Immature natural killer cell (primary cell): ENCODE data around the gene KLHDC10. TPM values are rescaled to one million over a fixed set of nuclear protein-coding genes. Genes with fewer than 3 reads are reported as not detected.

ENCODE experiments used
- DNase-seq, 3 donors: peaks; one replicate each; pipeline ENCODE4 v3.0.0; 2022; ENCODE audit warnings: mixed read lengths in 1 of 3
- H3K27ac Mint-ChIP-seq, 6 donors: one replicate each; pipeline ENCODE4 v1.8.0; 2020; ENCODE audit warnings: mixed read lengths in 6 of 6, mild to moderate bottlenecking in 5 of 6, inconsistent platforms in 4 of 6, moderate library complexity in 3 of 6
- H3K27me3 Mint-ChIP-seq, 3 donors: one replicate each; pipeline ENCODE4 v1.8.0; 2020 to 2021; ENCODE audit warnings: low read depth in 3 of 3, mild to moderate bottlenecking in 3 of 3, mixed read lengths in 3 of 3, moderate library complexity in 3 of 3, inconsistent platforms in 1 of 3
- H3K36me3 Mint-ChIP-seq, 3 donors: one replicate each; pipeline ENCODE4 v1.8.0; 2020; ENCODE audit warnings: mixed read lengths in 3 of 3, inconsistent platforms in 2 of 3, mild to moderate bottlenecking in 2 of 3
- H3K4me1 Mint-ChIP-seq, 2 donors: one replicate each; pipeline ENCODE4 v1.8.0; 2020; ENCODE audit warnings: inconsistent platforms in 2 of 2, mild to moderate bottlenecking in 2 of 2, mixed read lengths in 2 of 2, moderate library complexity in 1 of 2
- H3K4me3 Mint-ChIP-seq, 5 donors: one replicate each; pipeline ENCODE4 v1.8.0; 2020; ENCODE audit warnings: mild to moderate bottlenecking in 5 of 5, mixed read lengths in 5 of 5, inconsistent platforms in 3 of 5, moderate library complexity in 3 of 5
- H3K9me3 Mint-ChIP-seq, 6 donors: one replicate each; pipeline ENCODE4 v1.8.0; 2020; ENCODE audit warnings: mild to moderate bottlenecking in 6 of 6, mixed read lengths in 6 of 6, inconsistent platforms in 4 of 6, moderate library complexity in 3 of 6
- polyA plus RNA-seq, 3 donors: library from polyadenylated mRNA; unstranded; fragments of 300-500 nt; fragmentation: Illumina TruSeq; gene quantifications; one replicate each; pipeline ENCODE4 v1.2.3, GENCODE V29; 2021

The KLHDC10 gene
- polyA plus RNA-seq, 3 donors from 2014 or later = 0.99 to 2.7 (median 1.7) TPM

DNA sequence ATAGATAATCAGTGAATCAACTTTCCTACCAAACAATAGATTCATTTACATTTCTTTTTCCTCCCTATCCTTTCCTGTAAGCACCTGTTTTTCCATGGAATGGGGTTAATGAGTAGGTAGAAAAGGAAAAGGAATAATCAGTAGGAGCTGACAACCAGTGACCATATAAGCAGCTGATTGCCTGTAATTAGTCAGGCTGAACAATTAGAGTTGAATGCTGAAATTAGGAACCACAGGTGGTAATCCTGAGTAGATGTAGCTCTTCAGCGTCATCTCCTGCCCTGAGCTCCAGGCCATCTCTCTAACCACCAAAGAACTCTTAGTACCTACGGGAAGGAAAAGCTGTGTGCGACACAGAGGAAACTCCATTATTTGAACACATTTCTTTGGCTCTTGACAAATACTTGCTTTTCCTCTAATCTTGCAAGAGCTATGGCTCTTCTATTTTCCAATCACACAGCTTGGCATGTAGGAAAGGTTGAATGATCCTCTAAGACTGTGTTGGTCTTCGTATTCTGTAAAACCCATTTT is 63.8 kb downstream of the KLHDC10 start:
- DNase-seq = no peak
- H3K27ac Mint-ChIP-seq = no peak overlapping the region
- H3K4me3 Mint-ChIP-seq = no peak overlapping the region
- H3K4me1 Mint-ChIP-seq = peaks cover 12 to 21% of the 10 kb centered on the region in 2 donors
- H3K9me3 Mint-ChIP-seq = no peaks in the 10 kb centered on the region
- peaks cover 0 to 3% (median 0%) of the 10 kb centered on the region in 3 donors for H3K27me3 Mint-ChIP-seq
- peaks cover 46 to 64% (median 55%) of the 10 kb centered on the region in 3 donors for H3K36me3 Mint-ChIP-seq

DNA sequence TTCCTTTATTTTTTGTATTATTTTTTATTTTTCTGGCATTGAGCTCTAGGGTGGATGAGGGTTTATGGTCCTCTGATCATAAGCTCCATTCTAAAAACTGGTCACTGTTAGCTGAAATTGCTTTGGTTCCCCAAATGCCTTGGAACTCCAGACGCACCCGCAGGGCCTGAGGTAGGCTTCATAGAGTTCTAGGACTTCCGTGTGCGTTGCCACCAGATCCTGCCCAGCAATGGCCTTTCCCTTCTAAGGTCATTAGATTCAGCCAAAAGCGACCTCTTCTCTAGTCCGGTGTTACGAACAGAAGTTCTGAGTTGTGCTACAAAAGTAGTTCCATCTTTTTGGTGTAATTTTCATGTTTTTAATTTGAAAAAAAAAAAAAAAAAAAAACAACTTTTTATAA is 64.4 kb downstream of the KLHDC10 start:
- no peak overlapping the region for H3K27ac Mint-ChIP-seq
- H3K4me1 Mint-ChIP-seq = peaks cover 12 to 24% of the 10 kb centered on the region in 2 donors
- no peak overlapping the region for H3K4me3 Mint-ChIP-seq
- DNase-seq = no peak
- H3K9me3 Mint-ChIP-seq = no peaks in the 10 kb centered on the region
- peaks cover 41 to 64% (median 54%) of the 10 kb centered on the region in 3 donors for H3K36me3 Mint-ChIP-seq
- H3K27me3 Mint-ChIP-seq = peaks cover 0 to 3% (median 0%) of the 10 kb centered on the region in 3 donors

DNA sequence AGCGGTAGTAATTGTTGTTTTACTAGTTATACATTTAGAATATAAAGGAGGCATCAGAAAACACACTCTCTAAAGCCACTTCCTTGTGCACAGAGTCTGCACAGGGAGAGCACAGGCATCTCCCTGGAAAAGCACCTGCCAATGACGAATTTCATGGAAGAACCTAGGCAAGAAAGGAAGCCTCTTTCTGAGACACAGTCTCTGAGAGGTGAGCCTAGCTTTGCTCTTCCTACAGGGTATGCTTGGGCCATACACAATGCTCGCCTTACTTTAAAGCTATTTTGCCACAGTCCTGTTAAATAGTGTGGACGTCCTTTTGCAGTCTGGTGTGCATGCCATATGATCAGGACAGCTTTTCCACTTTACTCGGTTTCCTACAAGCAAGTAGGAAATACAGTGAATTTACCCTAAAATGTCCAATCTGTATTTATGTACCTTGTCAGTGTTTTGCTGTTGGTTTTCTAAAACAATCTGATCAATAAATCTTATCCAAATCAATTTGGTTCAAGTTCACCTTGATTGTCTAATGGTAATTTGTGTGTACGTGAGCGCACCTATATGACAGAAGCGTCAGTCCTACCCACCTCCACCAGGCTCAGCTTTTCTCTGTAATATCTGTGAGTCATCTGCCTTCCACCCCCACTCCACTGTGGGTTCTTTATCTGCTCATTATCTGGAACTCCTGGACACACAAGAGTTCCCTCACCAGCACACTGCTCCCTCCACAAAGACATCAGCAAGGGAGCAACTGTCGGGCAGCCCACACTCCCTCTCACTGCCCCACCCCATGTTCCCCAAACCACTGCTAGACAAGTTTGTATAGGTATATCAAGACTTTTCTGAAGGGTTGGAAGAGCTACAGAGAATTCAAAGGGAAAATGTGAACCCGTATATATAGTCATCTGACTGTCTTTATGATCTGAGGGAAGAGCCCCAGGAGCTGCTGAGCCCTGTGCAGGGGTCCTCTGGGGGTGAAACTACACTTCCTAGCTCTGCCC is 65.2 kb downstream of the KLHDC10 start:
- Mint-ChIP-seq H3K4me3 (no peak overlapping the region), H3K27me3 (peaks cover 0 to 3% (median 0%) of the 10 kb centered on the region in 3 donors), H3K4me1 (peaks cover 15 to 31% of the 10 kb centered on the region in 2 donors), H3K36me3 (peaks cover 39 to 65% (median 56%) of the 10 kb centered on the region in 3 donors), H3K27ac (no peak overlapping the region), H3K9me3 (no peaks in the 10 kb centered on the region)
- no peak for DNase-seq

DNA sequence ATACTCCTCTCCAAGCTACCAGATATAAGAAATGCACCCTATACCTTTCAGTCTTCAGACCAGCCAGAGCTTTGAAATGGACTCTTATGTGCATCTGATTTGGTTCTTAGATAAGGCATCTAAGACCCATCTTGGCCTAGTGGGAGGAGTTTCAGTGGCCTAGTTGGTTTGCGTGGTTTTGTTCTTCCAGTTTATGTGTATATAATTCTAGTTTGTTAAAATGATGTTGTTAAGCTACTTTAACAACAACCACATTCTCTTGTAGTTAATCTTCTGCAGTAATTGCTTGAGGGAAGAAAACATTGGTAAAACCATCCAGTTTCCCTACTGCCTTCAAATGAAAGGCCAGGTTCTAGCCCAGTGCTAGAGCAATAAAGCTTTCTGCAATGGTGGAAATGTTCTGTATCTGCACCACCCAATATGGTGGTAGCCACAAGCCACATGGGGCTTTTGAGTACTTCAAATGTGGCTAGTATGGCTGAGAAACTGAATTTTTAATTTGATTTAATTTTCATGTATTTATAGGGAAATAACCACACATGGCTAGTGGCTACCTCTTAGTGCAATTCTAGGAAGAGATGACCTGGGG is 66.3 kb downstream of the KLHDC10 start:
- Mint-ChIP-seq H3K4me3 (peak overlapping the region in 1 of 5 donors; percentile 38), H3K9me3 (no peaks in the 10 kb centered on the region), H3K36me3 (peaks cover 30 to 54% (median 49%) of the 10 kb centered on the region in 3 donors), H3K27me3 (peaks cover 0 to 3% (median 2%) of the 10 kb centered on the region in 3 donors), H3K4me1 (peaks cover 20 to 41% of the 10 kb centered on the region in 2 donors), H3K27ac (no peak overlapping the region)
- no peak for DNase-seq

DNA sequence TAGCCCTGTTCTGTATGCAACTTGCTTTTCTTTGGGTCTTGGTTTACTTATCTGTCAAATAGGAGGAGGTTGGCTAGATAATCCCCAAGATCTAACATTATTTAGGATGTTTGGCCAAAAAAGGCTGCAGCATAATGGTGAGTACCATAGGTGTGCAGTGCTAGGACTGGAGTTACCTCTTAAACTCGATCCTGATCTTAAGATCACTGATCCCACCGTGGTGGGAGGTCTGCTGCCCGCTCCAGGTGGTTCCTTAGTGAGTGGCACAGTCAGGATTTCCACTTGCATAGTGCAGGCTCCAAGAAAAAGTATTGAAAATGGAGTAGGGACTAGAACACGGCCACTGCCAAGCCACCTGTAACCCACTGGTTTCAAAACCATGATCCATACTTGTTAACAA is 66.9 kb downstream of the KLHDC10 start:
- Mint-ChIP-seq H3K9me3 (no peaks in the 10 kb centered on the region), H3K4me1 (peaks cover 22 to 42% of the 10 kb centered on the region in 2 donors), H3K27ac (no peak overlapping the region), H3K27me3 (peaks cover 0 to 3% (median 0%) of the 10 kb centered on the region in 3 donors), H3K4me3 (no peak overlapping the region), H3K36me3 (peaks cover 26 to 49% (median 47%) of the 10 kb centered on the region in 3 donors)
- no peak for DNase-seq

DNA sequence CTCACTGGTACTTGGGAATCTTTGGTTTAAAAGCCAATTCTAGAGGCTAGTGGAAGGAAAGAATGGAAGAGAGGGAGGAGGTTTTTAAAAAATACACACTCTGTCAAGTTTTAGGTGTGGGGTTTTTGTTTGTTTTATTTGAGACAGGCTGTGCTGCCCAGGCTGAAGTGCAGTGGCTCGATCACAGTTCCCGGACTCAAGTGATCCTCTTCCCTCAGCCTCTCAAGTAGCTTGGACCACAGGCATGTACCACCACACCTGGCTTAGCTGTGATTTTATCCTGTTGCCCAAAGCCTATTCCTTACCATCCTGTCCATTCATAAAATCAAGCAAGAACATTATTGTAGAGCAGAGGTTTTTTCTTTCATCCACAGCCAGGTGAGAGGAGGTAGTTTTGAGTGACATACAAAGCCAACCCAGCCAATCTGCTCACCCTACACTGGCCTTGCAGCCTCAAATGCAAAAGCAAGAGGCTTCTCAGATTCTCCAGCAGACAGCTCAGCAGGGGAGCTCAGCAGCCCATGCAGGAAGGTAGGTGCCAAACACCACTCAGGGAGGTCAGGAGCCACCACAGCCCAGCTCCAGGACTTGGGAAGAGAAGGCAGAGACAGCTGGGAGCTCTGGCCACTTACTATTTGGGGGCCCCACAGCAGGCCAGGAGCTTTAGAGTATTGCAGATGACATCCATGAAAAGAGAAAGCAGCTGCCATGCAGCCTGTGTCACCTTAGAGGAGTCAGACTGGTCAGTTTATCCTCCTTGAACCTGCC is 69.0 kb downstream of the KLHDC10 start:
- Mint-ChIP-seq H3K9me3 (no peaks in the 10 kb centered on the region), H3K27me3 (peaks cover 0 to 3% (median 3%) of the 10 kb centered on the region in 3 donors), H3K4me3 (peak overlapping the region in 4 of 5 donors; percentile 16 to 51 (median 23)), H3K36me3 (peaks cover 21 to 36% (median 33%) of the 10 kb centered on the region in 3 donors), H3K4me1 (peaks cover 25 to 42% of the 10 kb centered on the region in 2 donors), H3K27ac (peak overlapping the region in 1 of 6 donors; percentile 40)
- DNase-seq = no peak

DNA sequence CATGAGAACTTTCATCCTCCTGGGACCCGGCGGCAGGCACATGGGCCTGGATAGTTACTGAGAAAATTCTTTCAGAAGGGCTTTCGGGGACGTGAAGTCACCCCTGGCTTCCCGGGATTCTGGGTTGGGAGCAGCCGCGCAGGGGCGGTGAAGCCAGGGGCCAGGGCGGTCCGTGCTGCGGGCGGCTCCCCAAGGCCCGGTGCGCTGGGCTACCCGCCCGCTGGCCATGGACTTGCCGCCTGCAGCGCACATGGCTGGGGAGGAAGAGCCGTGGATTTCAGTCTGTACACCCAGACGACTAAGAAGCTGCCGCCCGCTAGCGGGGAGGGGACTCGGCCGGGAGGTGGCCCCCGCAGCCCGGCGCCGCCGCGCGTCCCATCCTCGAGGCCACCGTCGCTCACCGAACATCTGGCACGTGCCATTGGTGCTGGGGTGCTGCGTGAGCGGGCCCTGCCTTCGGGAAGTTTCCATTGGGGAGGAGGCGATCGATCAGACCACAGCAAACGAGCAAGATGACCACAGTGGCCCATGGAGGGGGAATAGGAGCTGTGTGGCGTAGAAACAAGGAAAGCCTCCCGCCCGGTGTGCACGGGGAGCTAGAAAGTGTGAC is 70.3 kb downstream of the KLHDC10 start:
- H3K9me3 Mint-ChIP-seq = no peaks in the 10 kb centered on the region

DNA sequence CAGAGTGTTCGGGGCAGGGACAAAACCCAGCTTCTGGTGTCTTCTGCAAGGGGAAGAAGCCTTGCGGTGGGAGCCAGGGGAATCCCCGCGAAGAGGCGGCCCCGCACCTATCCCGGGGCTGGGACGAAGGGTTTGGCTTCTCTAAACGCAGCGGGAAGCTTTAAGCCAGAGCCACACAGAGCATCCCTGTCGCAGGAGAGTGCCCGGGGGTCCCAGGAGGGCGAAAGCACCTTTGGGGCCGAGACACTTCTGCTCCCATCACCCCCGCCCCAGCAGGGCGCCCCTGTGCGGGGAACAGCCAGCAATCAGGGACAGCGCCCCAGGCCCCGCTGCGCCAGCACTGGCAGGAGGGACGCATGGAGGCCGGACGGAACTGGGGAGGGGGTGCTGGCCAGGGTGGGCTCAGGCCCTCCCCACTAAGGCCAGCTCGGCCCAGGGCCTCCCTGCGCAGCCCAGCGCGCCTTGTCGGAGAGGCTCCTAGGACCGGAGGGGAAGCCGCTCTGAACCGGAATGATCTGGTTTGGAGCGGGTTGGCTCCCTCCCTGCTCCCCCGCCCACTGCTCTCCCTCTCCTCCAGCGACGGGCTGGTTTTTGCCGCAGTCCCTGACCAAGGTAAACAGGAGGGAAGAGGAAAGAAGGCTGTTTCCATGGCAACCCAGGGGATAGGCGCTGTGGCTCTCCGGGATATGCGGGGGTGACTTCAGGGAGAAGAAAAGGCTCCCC is 71.0 kb downstream of the KLHDC10 start:
- Mint-ChIP-seq H3K36me3 (peaks cover 11 to 24% (median 23%) of the 10 kb centered on the region in 3 donors), H3K4me3 (peak overlapping the region; percentile 60 to 82 (median 68)), H3K9me3 (no peaks in the 10 kb centered on the region), H3K27ac (peak overlapping the region in 1 of 6 donors; percentile 16), H3K27me3 (peaks cover 5 to 10% (median 5%) of the 10 kb centered on the region in 3 donors), H3K4me1 (peaks cover 27 to 48% of the 10 kb centered on the region in 2 donors)
- DNase-seq = peak in 2 of 3 donors; percentile 12 to 27

More for the DNA sequence above, 70.3 kb downstream of the KLHDC10 start:
- peaks cover 2 to 8% (median 3%) of the 10 kb centered on the region in 3 donors for H3K27me3 Mint-ChIP-seq
- H3K27ac Mint-ChIP-seq = no peak overlapping the region
- DNase-seq = no peak
- peaks cover 18 to 31% (median 29%) of the 10 kb centered on the region in 3 donors for H3K36me3 Mint-ChIP-seq
- H3K4me1 Mint-ChIP-seq = peaks cover 27 to 49% of the 10 kb centered on the region in 2 donors
- peak overlapping the region; percentile 55 to 82 (median 68) for H3K4me3 Mint-ChIP-seq

DNA sequence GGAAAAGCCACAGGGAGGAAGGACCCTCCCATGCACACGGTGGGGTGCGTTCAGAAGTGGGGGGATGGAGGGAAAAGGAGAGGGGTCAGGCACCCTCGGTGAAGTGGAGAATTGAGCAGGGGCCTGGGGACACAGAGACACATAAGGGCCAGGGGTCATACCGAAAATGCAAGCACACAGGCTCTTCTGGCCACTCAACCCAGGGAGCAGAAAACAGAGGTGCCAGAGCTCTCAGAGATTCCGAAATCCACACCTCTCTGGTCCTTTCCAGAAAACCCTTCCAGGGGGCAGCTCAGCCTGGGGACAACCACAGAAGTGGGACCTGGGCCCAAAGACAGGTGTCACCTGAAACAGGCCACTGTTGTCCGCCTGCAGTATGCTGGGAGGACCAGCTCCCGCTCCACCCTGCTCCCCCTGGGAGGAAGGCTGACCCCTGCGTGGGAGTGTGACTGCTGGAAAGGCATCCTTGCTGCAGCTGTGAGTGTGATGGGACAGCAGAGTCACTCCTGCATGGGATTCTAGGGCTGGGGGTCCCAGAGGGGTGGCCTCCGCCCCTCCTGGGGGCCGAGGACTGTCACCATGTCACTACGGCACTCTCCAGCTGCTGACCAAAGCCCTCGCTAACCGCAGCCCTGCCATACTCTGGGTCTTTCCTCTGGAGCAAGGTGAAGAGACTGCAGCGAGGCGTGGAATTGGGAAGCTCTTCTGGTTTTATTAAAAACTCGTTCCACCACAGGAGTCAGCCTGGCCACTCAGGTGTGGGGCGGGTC is 71.7 kb downstream of the KLHDC10 start:
- no peak for DNase-seq
- no peaks in the 10 kb centered on the region for H3K9me3 Mint-ChIP-seq
- H3K4me3 Mint-ChIP-seq = peak overlapping the region; percentile 60 to 82 (median 68)
- peaks cover 26 to 41% of the 10 kb centered on the region in 2 donors for H3K4me1 Mint-ChIP-seq
- H3K27ac Mint-ChIP-seq = peak overlapping the region in 1 of 6 donors; percentile 16
- H3K27me3 Mint-ChIP-seq = peaks cover 5 to 10% (median 5%) of the 10 kb centered on the region in 3 donors
- peaks cover 11 to 22% (median 22%) of the 10 kb centered on the region in 3 donors for H3K36me3 Mint-ChIP-seq

DNA sequence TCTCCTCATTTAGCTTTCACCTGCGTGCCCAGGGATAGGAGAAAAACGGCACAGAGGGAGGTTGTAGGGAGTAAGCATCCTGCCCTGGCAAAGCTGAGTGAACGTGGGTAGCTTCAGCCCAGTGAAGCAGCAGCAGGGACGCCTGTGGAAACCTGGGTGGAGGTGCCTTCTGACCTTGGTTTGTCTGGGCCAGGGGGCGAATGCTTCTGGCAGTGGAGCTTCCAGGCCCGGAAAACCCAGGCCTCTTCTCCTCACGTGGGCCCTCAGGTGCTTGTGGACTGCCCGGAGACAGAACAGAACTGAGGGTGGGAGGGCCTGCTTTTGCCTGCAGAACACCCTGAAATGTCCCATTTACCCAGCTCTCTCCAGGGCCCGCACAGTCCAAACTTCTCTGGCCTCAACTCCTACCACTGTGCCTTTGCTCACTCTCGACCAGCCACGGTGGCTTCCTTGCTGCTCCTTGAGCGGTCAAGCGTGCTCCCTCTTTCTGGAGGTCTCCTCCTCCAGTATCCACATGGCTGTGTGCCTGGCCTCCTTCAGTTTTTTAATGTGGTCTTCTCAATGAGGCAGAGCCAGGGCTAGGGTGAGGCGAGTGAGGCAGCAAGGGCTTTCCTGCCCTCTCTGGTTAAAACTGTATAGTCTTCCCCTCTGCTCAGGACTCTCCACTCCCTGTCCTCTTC is 72.5 kb downstream of the KLHDC10 start:
- Mint-ChIP-seq H3K27ac (no peak overlapping the region), H3K27me3 (peaks cover 5 to 10% (median 5%) of the 10 kb centered on the region in 3 donors), H3K9me3 (no peaks in the 10 kb centered on the region), H3K36me3 (peaks cover 9 to 19% (median 19%) of the 10 kb centered on the region in 3 donors), H3K4me1 (peaks cover 26 to 38% of the 10 kb centered on the region in 2 donors), H3K4me3 (peak overlapping the region in 2 of 5 donors; percentile 12 to 48)
- DNase-seq = no peak

DNA sequence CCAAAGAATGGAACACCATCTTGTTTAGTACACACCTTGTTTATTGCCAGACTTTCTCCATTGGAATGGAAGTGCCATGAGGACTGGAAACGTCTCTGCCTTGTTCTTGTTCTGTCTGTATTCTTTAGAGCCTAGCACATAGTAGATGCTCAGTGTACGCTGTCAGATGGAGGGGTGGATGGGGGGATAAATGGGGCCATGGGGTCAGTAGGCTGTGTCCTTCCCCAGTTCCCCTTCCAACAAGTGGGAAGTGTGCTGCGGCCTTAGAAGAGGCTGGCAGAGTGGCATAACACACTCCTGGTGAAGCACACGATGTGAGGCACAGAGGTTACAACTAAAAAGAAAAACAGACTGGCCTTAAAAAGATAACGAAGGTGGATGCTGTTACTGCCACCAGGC is 73.0 kb downstream of the KLHDC10 start:
- H3K9me3 Mint-ChIP-seq = no peaks in the 10 kb centered on the region
- no peak overlapping the region for H3K27ac Mint-ChIP-seq
- peak overlapping the region in 1 of 5 donors; percentile 12 for H3K4me3 Mint-ChIP-seq
- peaks cover 9 to 16% (median 15%) of the 10 kb centered on the region in 3 donors for H3K36me3 Mint-ChIP-seq
- no peak for DNase-seq
- H3K4me1 Mint-ChIP-seq = peaks cover 26 to 38% of the 10 kb centered on the region in 2 donors
- H3K27me3 Mint-ChIP-seq = peaks cover 5 to 10% (median 7%) of the 10 kb centered on the region in 3 donors
